AG10803 (cell line): Measurements from ENCODE around the gene SLC4A4.

Experiments used
- DNase-seq: peaks from one replicate; pipeline ENCODE4 v3.0.0; 2010; ENCODE audit warnings: low read depth
- H3K4me3 ChIP-seq: 2 replicates; pipeline ENCODE4 v1.5.1; 2011; ENCODE audit warnings: mild to moderate bottlenecking, low read length, control low read depth
- TF ChIP-seq, protein P1 (sequence below): conservative IDR thresholded peaks from 2 replicates; pipeline ENCODE4 v1.5.1; 2011; ENCODE audit warnings: mild to moderate bottlenecking, low read length, control low read depth, inconsistent platforms

The SLC4A4 gene

GRCh38 chr4:71461422-71461821 is 122.6 kb downstream of the SLC4A4 start:
- no peak for DNase-seq
- H3K4me3 ChIP-seq = no peak overlapping the region
- TF ChIP-seq, protein P1, sequence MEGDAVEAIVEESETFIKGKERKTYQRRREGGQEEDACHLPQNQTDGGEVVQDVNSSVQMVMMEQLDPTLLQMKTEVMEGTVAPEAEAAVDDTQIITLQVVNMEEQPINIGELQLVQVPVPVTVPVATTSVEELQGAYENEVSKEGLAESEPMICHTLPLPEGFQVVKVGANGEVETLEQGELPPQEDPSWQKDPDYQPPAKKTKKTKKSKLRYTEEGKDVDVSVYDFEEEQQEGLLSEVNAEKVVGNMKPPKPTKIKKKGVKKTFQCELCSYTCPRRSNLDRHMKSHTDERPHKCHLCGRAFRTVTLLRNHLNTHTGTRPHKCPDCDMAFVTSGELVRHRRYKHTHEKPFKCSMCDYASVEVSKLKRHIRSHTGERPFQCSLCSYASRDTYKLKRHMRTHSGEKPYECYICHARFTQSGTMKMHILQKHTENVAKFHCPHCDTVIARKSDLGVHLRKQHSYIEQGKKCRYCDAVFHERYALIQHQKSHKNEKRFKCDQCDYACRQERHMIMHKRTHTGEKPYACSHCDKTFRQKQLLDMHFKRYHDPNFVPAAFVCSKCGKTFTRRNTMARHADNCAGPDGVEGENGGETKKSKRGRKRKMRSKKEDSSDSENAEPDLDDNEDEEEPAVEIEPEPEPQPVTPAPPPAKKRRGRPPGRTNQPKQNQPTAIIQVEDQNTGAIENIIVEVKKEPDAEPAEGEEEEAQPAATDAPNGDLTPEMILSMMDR = no peak

GRCh38 chr4:71466775-71467174 is 128.0 kb downstream of the SLC4A4 start:
- TF ChIP-seq, protein P1 = no peak
- DNase-seq = no peak
- H3K4me3 ChIP-seq = no peak overlapping the region

DNA sequence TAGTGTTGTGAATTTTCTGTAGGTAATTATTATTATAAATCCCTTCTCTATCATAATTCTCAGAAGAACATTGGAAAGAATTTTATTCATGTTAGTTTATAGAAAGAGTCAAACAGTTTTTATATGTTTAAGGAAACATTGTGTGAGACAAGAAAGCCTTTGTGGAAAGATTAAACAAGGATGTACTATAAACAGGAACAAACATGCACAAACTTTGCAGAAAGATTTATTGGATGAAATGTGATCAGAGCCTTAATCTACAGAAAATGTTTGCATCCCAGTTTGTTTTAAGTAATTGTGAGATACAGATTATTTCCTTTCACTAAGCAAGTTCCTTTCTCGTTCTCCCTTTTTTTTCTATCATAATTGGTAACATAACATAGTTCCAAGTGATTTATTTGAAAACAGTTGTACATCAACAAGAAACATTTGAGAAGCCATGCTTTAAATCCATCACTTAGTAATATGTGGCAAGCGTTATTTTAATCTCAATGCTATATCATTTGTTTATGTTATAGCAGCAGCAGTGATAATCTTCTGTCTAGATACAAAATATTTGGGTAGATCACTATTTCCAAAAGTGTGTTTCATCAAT is 129.4 kb downstream of the SLC4A4 start:
- no peak overlapping the region for H3K4me3 ChIP-seq
- no peak for DNase-seq
- TF ChIP-seq, protein P1 = no peak

GRCh38 chr4:71469541-71469940 is 130.7 kb downstream of the SLC4A4 start:
- TF ChIP-seq, protein P1 = no peak
- no peak for DNase-seq
- no peak overlapping the region for H3K4me3 ChIP-seq

DNA sequence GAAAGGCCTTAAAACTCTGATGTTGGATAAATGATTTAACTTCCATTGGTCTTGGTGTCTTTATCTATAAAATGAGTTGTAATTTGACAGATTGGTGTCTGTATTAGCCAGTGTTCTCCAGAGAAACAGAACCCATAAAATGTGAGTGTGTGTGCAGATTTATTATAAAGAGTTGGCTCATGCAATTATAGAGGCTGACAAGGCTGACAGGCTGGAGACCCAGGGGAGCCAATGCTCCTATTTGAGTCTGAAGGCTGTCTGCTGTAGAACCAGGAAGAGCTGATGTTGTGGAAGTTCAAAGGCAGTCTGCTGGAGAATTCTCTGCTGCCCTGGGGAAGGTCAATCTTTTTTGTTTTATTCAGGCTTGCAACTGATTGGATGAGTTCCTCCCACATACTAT is 131.7 kb downstream of the SLC4A4 start:
- TF ChIP-seq, protein P1 = no peak
- DNase-seq = no peak
- no peak overlapping the region for H3K4me3 ChIP-seq

GRCh38 chr4:71472946-71473345 is 134.1 kb downstream of the SLC4A4 start:
- no peak overlapping the region for H3K4me3 ChIP-seq
- DNase-seq = peak; percentile 88
- TF ChIP-seq, protein P1 = no peak

- no peak overlapping the region for H3K4me3 ChIP-seq
- TF ChIP-seq, protein P1 = no peak
- peak; percentile 43 for DNase-seq
Observed at GRCh38 chr4:71473541-71474240, 134.9 kb downstream of the SLC4A4 start.
